Lower leg skin (tissue), 4 donors: Measurements from ENCODE around the gene IL23A. TPM values are rescaled to one million over a fixed set of nuclear protein-coding genes. Genes with fewer than 3 reads are reported as not detected.

Experiments
- DNase-seq, 2 donors: peaks; one replicate each; pipeline ENCODE4 v3.0.0-alpha.2; 2019; ENCODE audit warnings: low spot score in 2 of 2
- H3K4me3 ChIP-seq: fragments of 200-600 bp; sonication (generic); 2 replicates; pipeline ENCODE4 v1.5.1; 2017; ENCODE audit warnings: mild to moderate bottlenecking, low read depth; ENCODE audit not compliant: poor library complexity, severe bottlenecking
- POLR2A ChIP-seq, 2 donors: fragments of 450-650 bp; IDR thresholded peaks; one replicate each; pipeline ENCODE4 v1.6.1; 2016 to 2017; ENCODE audit warnings: antibody characterized with exemption in 2 of 2, mild to moderate bottlenecking in 1 of 2, moderate library complexity in 1 of 2
- WGBS, 2 donors: methylation state at CpG; one replicate each; pipeline ENCODE4 v1.1.5; 2018; 5-methylcytosine and 5-hydroxymethylcytosine counted together
- intact Hi-C: fragments of 100-400 bp; cut with DNase I; formaldehyde crosslinking; loops from one replicate; pipeline ENCODE4 v1.15.0; 2023; ENCODE audit warnings: low total_unique reads
- total RNA-seq, 4 donors: library from RNA; depleted of rRNA; stranded (reverse); fragments of >200 nt; gene quantifications; one replicate each; pipeline ENCODE4 v1.1.0, GENCODE V29; 2016
- TF ChIP-seq, protein P1 (sequence below), 3 donors: fragments of 450-650 bp; IDR thresholded peaks; one replicate each; pipeline ENCODE4 v1.5.1; 2016; ENCODE audit warnings: antibody characterized with exemption in 3 of 3, mild to moderate bottlenecking in 3 of 3, moderate library complexity in 2 of 3

Gene IL23A
- total RNA-seq, 4 donors from 2014 or later, result 0.45 TPM; not detected in 3

DNA sequence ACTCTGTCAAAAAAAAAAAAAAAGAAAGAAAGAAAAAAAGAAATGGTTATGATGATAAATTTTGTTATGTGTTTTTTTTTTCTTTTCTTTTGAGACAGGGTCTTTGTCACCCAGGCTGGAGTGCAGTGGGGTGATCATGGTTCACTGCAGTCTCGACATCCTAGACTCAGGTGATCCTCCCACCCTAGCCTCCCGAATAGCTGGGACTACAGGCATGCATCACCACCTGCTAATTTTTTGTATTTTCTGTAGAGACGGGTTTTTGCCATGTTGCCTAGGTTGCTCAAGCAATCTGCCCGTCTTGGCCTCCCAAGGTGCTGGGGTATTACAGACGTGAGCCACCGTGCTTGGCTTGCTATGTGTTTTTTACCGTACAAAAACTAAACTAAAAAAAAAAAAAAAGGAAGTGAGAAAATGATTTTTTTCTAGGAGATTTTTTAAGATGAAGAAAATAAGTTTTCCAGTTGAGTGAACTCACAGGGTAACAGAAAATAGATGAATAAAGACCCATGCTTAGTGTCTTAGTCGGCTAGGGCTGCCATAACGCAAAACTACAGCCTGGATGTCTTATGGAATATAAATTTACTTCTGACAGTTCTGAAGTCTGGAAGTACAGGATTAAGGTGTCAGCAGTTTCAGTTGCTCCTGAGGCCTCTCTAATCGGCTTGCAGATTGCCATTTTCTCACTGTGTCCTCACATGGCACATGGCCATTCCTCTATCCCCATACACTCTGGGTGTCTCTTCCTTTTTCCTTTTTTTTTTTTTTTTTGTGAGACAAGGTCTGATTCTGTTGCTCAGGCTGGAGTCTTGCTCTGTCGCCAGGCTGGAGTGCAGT, 37.1 kb downstream of the IL23A start:
- no peak for TF ChIP-seq POLR2A (IDR thresholded peaks at IDR 0.05)
- TF ChIP-seq, protein P1, sequence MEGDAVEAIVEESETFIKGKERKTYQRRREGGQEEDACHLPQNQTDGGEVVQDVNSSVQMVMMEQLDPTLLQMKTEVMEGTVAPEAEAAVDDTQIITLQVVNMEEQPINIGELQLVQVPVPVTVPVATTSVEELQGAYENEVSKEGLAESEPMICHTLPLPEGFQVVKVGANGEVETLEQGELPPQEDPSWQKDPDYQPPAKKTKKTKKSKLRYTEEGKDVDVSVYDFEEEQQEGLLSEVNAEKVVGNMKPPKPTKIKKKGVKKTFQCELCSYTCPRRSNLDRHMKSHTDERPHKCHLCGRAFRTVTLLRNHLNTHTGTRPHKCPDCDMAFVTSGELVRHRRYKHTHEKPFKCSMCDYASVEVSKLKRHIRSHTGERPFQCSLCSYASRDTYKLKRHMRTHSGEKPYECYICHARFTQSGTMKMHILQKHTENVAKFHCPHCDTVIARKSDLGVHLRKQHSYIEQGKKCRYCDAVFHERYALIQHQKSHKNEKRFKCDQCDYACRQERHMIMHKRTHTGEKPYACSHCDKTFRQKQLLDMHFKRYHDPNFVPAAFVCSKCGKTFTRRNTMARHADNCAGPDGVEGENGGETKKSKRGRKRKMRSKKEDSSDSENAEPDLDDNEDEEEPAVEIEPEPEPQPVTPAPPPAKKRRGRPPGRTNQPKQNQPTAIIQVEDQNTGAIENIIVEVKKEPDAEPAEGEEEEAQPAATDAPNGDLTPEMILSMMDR (IDR thresholded peaks at IDR 0.05), result no peak
- peak in 1 of 2 donors; percentile 43 for DNase-seq
- 75 to 77% methylated on average over 11 of the region's 11 CpGs for WGBS, 2 donors
- no peak overlapping the region for H3K4me3 ChIP-seq
- intact Hi-C loops, result no loop called here

DNA sequence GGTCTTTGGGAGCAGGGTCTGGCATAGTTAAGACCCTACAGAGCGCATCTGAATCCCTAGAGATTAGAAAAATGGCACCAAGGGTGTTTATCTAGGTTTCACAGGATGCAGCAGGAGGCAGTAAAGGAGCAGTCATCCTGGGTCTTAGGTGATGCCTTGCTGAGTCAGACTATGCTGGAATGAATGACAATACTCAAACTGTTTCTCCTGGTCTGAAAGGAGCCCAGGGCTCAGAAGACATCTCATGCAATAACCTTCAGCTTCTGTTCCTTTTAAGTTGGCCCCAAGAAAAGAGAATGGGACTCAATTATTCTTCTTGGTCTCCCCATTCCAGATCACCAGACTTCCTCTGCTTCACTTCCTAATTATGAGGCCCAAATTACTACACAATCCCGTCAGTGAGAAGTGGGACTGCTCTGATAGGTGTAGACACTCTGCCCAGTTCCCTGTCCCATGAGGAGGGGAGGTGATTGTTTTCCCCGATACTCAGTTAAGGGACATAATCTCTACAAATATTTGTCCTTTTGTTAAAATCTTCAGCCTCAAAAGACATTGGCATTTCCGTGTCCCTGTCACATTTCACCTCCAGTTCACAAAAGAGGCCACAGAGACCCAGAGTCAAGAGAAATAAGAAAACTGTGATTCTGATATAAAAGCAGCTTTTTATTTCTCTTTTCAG, 38.8 kb downstream of the IL23A start:
- no peak for DNase-seq
- H3K4me3 ChIP-seq, result no peak overlapping the region
- intact Hi-C loops, result no loop called here
- TF ChIP-seq POLR2A (IDR thresholded peaks at IDR 0.05), result no peak
- TF ChIP-seq, protein P1 (IDR thresholded peaks at IDR 0.05), result no peak
- WGBS, 2 donors, result 72 to 84% methylated on average over 4 of the region's 4 CpGs

DNA sequence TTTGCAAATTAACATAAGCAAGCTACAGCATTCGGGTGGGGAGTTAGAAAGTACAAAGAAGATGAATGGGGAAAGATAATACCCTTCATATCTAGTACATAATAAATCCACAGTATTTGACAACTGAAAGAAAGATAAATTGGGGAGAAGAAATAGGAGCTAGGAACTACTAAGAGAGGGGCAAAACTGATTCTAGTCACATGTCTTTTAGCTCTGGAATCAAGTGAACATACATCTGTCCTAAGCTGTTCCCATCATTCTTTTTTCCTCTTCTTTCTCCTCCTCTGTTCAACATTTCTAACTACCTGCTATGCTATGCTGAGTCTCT, 39.3 kb downstream of the IL23A start:
- intact Hi-C loops, result no loop called here
- WGBS, 2 donors, result 49 to 61% methylated on average over 1 of the region's 1 CpG
- TF ChIP-seq, protein P1 (IDR thresholded peaks at IDR 0.05), result no peak
- TF ChIP-seq POLR2A (IDR thresholded peaks at IDR 0.05), result no peak
- no peak for DNase-seq
- H3K4me3 ChIP-seq, result no peak overlapping the region

DNA sequence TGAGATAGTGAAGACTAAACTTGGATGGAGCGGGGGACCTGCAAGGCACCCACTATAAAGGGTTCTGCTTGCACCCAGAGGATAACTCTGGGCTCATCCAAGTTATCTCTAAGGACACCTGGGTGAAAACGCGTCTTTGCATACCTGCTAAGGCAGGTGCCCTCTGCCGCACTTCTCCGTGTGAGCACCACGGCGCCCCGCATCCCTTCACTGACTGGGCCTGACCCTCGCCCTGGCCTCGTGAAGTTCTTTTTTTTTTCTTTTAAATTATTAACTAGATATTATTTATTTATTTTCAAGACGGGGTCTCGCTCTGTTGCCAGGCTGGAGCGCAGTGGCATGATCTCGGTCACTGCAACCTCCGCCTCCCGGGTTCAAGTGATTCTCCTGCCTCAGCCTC, 43.9 kb downstream of the IL23A start:
- 94 to 95% methylated on average over 16 of the region's 16 CpGs for WGBS, 2 donors
- intact Hi-C loops, result no loop called here
- peak in 1 of 2 donors; percentile 23 for DNase-seq
- TF ChIP-seq POLR2A (IDR thresholded peaks at IDR 0.05), result no peak
- TF ChIP-seq, protein P1 (IDR thresholded peaks at IDR 0.05), result no peak
- H3K4me3 ChIP-seq, result no peak overlapping the region

DNA sequence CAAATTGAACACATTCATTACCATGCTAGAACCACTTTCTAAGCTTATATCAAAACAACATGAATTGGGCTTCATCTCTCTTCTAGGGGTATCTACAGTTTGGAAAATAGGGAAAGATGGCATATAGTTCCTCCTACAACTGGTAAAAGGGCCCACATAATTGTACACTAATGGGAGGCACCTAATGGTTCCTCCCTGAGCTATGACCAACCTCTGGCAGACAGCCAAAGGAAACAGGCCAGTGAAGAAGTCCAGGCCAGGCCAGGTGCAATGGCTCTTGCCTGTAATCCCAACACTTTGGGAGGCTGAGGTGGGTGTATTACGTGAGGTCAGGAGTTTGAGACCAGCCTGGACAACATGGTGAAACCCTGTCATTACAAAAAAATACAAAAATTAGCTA, 47.2 kb downstream of the IL23A start:
- DNase-seq, result no peak
- intact Hi-C loops, result no loop called here
- TF ChIP-seq, protein P1 (IDR thresholded peaks at IDR 0.05), result no peak
- no peak for TF ChIP-seq POLR2A (IDR thresholded peaks at IDR 0.05)
- 94 to 100% methylated on average over 1 of the region's 1 CpG for WGBS, 2 donors
- no peak overlapping the region for H3K4me3 ChIP-seq
